H1 (cell line): ENCODE measurements around the gene PPP1R2. TPM values are rescaled to one million over a fixed set of nuclear protein-coding genes. Genes with fewer than 3 reads are reported as not detected.
A peak's percentile ranks its signal among the peaks of the same experiment; 100 is the strongest.

Source experiments
- CTCF ChIA-PET: fragments of 300-600 bp; sonication (Branson Sonifier 250); formaldehyde crosslinking; loops from one replicate; lab custom pipeline; 2021; ENCODE audit not compliant: partially characterized antibody; lab: Charles Lee
- POLR2A ChIA-PET: fragments of 300-600 bp; sonication (Branson Sonifier 250); formaldehyde crosslinking; loops from one replicate; lab custom pipeline; 2021; ENCODE audit warnings: inconsistent platforms; ENCODE audit not compliant: partially characterized antibody; lab: Charles Lee
- DNase-seq, 2 experiments: peaks; one replicate each; pipeline versions ENCODE4 v3.0.0 to v3.0.0-alpha.2; 2010 to 2022; ENCODE audit warnings: low spot score in 2 of 2, low read depth in 1 of 2, mixed read lengths in 1 of 2
- FAIRE-seq: peaks from 2 replicates; lab custom pipeline; 2011; peaks lifted over from hg19 to GRCh38; lab: Jason Lieb, UNC
- H2AFZ ChIP-seq: 2 replicates; pipeline ENCODE4 v1.8.1; 2012; ENCODE audit warnings: low read length, inconsistent platforms
- H2AK5ac ChIP-seq: 2 replicates; pipeline ENCODE4 v1.6.1; 2013; ENCODE audit warnings: low read depth, low read length
- H2BK120ac ChIP-seq: replicated peaks from 2 replicates; pipeline ENCODE3; 2013; ENCODE audit warnings: low read depth, low read length, inconsistent platforms
- H2BK12ac ChIP-seq: 2 replicates; pipeline ENCODE4 v1.6.1; 2013; ENCODE audit warnings: low read depth, low read length
- H2BK15ac ChIP-seq: 2 replicates; pipeline ENCODE4 v1.6.1; 2013; ENCODE audit warnings: low read length
- H2BK20ac ChIP-seq: 2 replicates; pipeline ENCODE4 v1.6.1; 2013; ENCODE audit warnings: low read length
- H2BK5ac ChIP-seq: 2 replicates; pipeline ENCODE4 v1.6.1; 2013; ENCODE audit warnings: low read depth, low read length
- H3K14ac ChIP-seq: 2 replicates; pipeline ENCODE4 v1.6.1; 2013; ENCODE audit warnings: inconsistent platforms; ENCODE audit not compliant: insufficient read length
- H3K18ac ChIP-seq: 2 replicates; pipeline ENCODE4 v1.6.1; 2013; ENCODE audit warnings: low read length; ENCODE audit errors: extremely low read depth
- H3K23ac ChIP-seq: 2 replicates; pipeline ENCODE4 v1.6.1; 2013; ENCODE audit warnings: inconsistent platforms; ENCODE audit not compliant: insufficient read length
- H3K23me2 ChIP-seq: 2 replicates; pipeline ENCODE4 v1.6.1; 2013; ENCODE audit warnings: low read depth, low read length
- H3K27ac ChIP-seq: 2 replicates; pipeline ENCODE4 v1.6.1; 2011; ENCODE audit warnings: low read depth, low read length, inconsistent platforms
- H3K27me3 ChIP-seq, 4 experiments: replicated peaks in 1 of 4; 1 replicate in 1 of 4; 2 replicates in 3 of 4; pipeline versions ENCODE4 v1.6.1 to v1.8.1; 2011 to 2013; ENCODE audit warnings: low read length in 3 of 4, mild to moderate bottlenecking in 3 of 4, inconsistent platforms in 2 of 4, mixed read lengths in 2 of 4, moderate library complexity in 1 of 4; ENCODE audit not compliant: control insufficient read depth in 3 of 4, insufficient read depth in 3 of 4; ENCODE audit errors: extremely low read depth in 1 of 4
- H3K36me3 ChIP-seq, 4 experiments: 2 replicates each; pipeline versions ENCODE4 v1.6.1 to v1.8.1; 2011 to 2013; ENCODE audit warnings: mild to moderate bottlenecking in 4 of 4, low read length in 3 of 4, moderate library complexity in 2 of 4, control low read depth in 1 of 4, inconsistent platforms in 1 of 4; ENCODE audit not compliant: insufficient read depth in 4 of 4, control insufficient read depth in 2 of 4
- H3K4ac ChIP-seq: replicated peaks from 2 replicates; pipeline ENCODE3; 2013; ENCODE audit warnings: low read length, low read depth, mixed read lengths, inconsistent platforms; ENCODE audit not compliant: insufficient read length
- H3K4me1 ChIP-seq, 4 experiments: replicated peaks in 1 of 4; 1 replicate in 1 of 4; 2 replicates in 3 of 4; pipeline versions ENCODE4 v1.6.1 to v1.8.1; 2011 to 2013; ENCODE audit warnings: low read length in 3 of 4, inconsistent platforms in 2 of 4, mixed read lengths in 1 of 4; ENCODE audit not compliant: insufficient read depth in 4 of 4, control insufficient read depth in 3 of 4
- H3K4me2 ChIP-seq, 2 experiments: 2 replicates each; pipeline versions ENCODE4 v1.6.1 to v1.8.1; 2011 to 2013; ENCODE audit warnings: low read depth in 2 of 2, low read length in 2 of 2, control low read depth in 1 of 2, inconsistent platforms in 1 of 2, mild to moderate bottlenecking in 1 of 2; ENCODE audit not compliant: insufficient read depth in 1 of 2
- H3K4me3 ChIP-seq, 4 experiments: fragments of 200-600, 300-600 bp in 1 of 4; sonication (generic), shearing (Covaris generic), sonication (Bioruptor Twin) in 1 of 4; 2 replicates each; pipeline versions ENCODE4 v1.5.1 to v1.8.1; 2011 to 2016; ENCODE audit warnings: low read length in 4 of 4, low read depth in 3 of 4, control low read depth in 2 of 4, inconsistent platforms in 2 of 4, mild to moderate bottlenecking in 2 of 4, mixed read lengths in 1 of 4, moderate library complexity in 1 of 4; ENCODE audit not compliant: insufficient read depth in 2 of 4; ENCODE audit errors: extremely low read depth in 1 of 4
- H3K56ac ChIP-seq: replicated peaks from 2 replicates; pipeline ENCODE3; 2013; ENCODE audit warnings: low read depth, mild to moderate bottlenecking, mixed read lengths, low read length, inconsistent platforms; ENCODE audit not compliant: insufficient read length
- H3K79me1 ChIP-seq: 2 replicates; pipeline ENCODE4 v1.6.1; 2013; ENCODE audit warnings: low read depth, low read length, control low read depth
- H3K79me2 ChIP-seq, 2 experiments: 2 replicates each; pipeline versions ENCODE4 v1.6.1 to v1.8.1; 2012 to 2013; ENCODE audit warnings: low read length in 2 of 2, mild to moderate bottlenecking in 2 of 2, inconsistent platforms in 1 of 2; ENCODE audit not compliant: insufficient read depth in 2 of 2, control insufficient read depth in 1 of 2
- H3K9ac ChIP-seq, 4 experiments: replicated peaks in 1 of 4; 1 replicate in 1 of 4; 2 replicates in 3 of 4; pipeline versions ENCODE4 v1.6.1 to v1.8.1; 2011 to 2013; ENCODE audit warnings: low read depth in 3 of 4, low read length in 3 of 4, control low read depth in 2 of 4, mild to moderate bottlenecking in 2 of 4, moderate library complexity in 2 of 4, inconsistent platforms in 1 of 4; ENCODE audit errors: extremely low read depth in 1 of 4
- H3K9me3 ChIP-seq, 2 experiments: 2 replicates each; pipeline versions ENCODE4 v1.6.1 to v1.8.1; 2012 to 2013; ENCODE audit warnings: mild to moderate bottlenecking in 2 of 2, moderate library complexity in 2 of 2, control low read depth in 1 of 2, inconsistent platforms in 1 of 2, low read depth in 1 of 2, low read length in 1 of 2, mixed read lengths in 1 of 2; ENCODE audit not compliant: insufficient read depth in 2 of 2
- H4K20me1 ChIP-seq, 2 experiments: replicated peaks in 1 of 2; 2 replicates each; pipeline versions ENCODE3 to v1.8.1; 2011 to 2013; ENCODE audit warnings: inconsistent platforms in 2 of 2, low read length in 2 of 2, mild to moderate bottlenecking in 1 of 2; ENCODE audit not compliant: insufficient read depth in 2 of 2, control insufficient read depth in 1 of 2
- H4K5ac ChIP-seq: 2 replicates; pipeline ENCODE4 v1.6.1; 2013; ENCODE audit warnings: low read length, low read depth, mixed read lengths, inconsistent platforms; ENCODE audit not compliant: insufficient read length
- H4K8ac ChIP-seq: 2 replicates; pipeline ENCODE4 v1.8.0; 2013; ENCODE audit warnings: mild to moderate bottlenecking, moderate library complexity, low read length, inconsistent platforms; ENCODE audit not compliant: insufficient read depth; ENCODE audit errors: extremely low read depth
- H4K91ac ChIP-seq: replicated peaks from 2 replicates; pipeline ENCODE3; 2013; ENCODE audit warnings: low read length, mixed read lengths, inconsistent platforms; ENCODE audit not compliant: insufficient read length
- ATF3 ChIP-seq: IDR thresholded peaks from 2 replicates; pipeline ENCODE4 v1.6.1; 2011; ENCODE audit warnings: low read depth, mild to moderate bottlenecking, low read length; ENCODE audit not compliant: insufficient read depth
- BRCA1 ChIP-seq: IDR thresholded peaks from 2 replicates; pipeline ENCODE4 v1.6.1; 2012; ENCODE audit warnings: low read depth, low read length, improper control_type of control experiment
- CBX8 ChIP-seq: fragments of 300-800, 300-1000 bp; sonication (generic); IDR thresholded peaks from 2 replicates; pipeline ENCODE4 v1.7.1; 2016; ENCODE audit warnings: low read depth, low read length, borderline replicate concordance
- CEBPB ChIP-seq: IDR thresholded peaks from 2 replicates; pipeline ENCODE4 v1.6.1; 2012; ENCODE audit warnings: low read depth, low read length
- MAFK ChIP-seq: IDR thresholded peaks from 2 replicates; pipeline ENCODE4 v1.6.1; 2012; ENCODE audit warnings: low read depth, mild to moderate bottlenecking, improper control_type of control experiment, low read length
- POU5F1 ChIP-seq: IDR thresholded peaks from 2 replicates; pipeline ENCODE4 v1.6.1; 2011; ENCODE audit warnings: low read depth, mild to moderate bottlenecking, low read length, moderate library complexity
- RNF2 ChIP-seq: fragments of 200-900, 300-1000 bp; sonication (generic); IDR thresholded peaks from 2 replicates; pipeline ENCODE4 v1.7.1; 2016; ENCODE audit warnings: borderline replicate concordance, low read depth, mild to moderate bottlenecking, antibody characterized with exemption, low read length; ENCODE audit not compliant: poor library complexity, severe bottlenecking; ENCODE audit errors: missing control alignments
- SIN3A ChIP-seq, 2 experiments: IDR thresholded peaks in 1 of 2; conservative IDR thresholded peaks in 1 of 2; 2 replicates each; pipeline ENCODE4 v1.6.1; 2011 to 2012; ENCODE audit warnings: low read length in 2 of 2, improper control_type of control experiment in 1 of 2, low read depth in 1 of 2, mild to moderate bottlenecking in 1 of 2
- SIX5 ChIP-seq: IDR thresholded peaks from 2 replicates; pipeline ENCODE4 v1.6.1; 2011; ENCODE audit warnings: mild to moderate bottlenecking, low read depth, low read length
- TBP ChIP-seq: IDR thresholded peaks from 2 replicates; pipeline ENCODE4 v1.6.1; 2011; ENCODE audit warnings: low read depth, low read length, improper control_type of control experiment
- WGBS, 2 experiments: shearing (Covaris generic) in 1 of 2; methylation state at CpG; one replicate each; pipeline versions ENCODE4 v1.1.6 to v1.1.7; 2013 to 2015; ENCODE audit warnings: low lambda C conversion rate in 2 of 2, mixed read lengths in 2 of 2, inconsistent platforms in 1 of 2, low coverage in 1 of 2, missing lambda C conversion rate in 1 of 2; ENCODE audit not compliant: insufficient replicate concordance in 2 of 2, insufficient coverage in 1 of 2, insufficient read length in 1 of 2; ENCODE audit errors: extremely low coverage in 1 of 2, missing lambda C conversion rate in 1 of 2; 5-methylcytosine and 5-hydroxymethylcytosine counted together
- polyA plus RNA-seq, 7 experiments: library from polyadenylated mRNA; depleted of rRNA in 3 of 7; stranded (reverse) in 5 of 7; unstranded in 2 of 7; fragments of >200 nt in 5 of 7; fragments of 200-250 nt in 2 of 7; gene quantifications; 1 replicate in 5 of 7; 2 replicates in 1 of 7; 4 replicates in 1 of 7; pipeline versions ENCODE4 v1.2.1 to v1.2.3, GENCODE V29; 2011 to 2013; ENCODE audit warnings: missing spikeins in 2 of 7, mixed read lengths in 2 of 7
- total RNA-seq: library from RNA; stranded (reverse); fragmentation: NEBNext Ultra II Directional; extraction: Animal tissue kit (Norgen Biotek cat#: 25700); gene quantifications from 2 replicates; pipeline ENCODE4 v1.2.1, GENCODE V29; 2021

PPP1R2 gene
- total and polyA plus RNA-seq, 2 of the 8 experiments (the other 6 are each of a cell fraction or from before 2014, with no cell fraction given): 14.0 to 26.5 TPM

- H2BK20ac ChIP-seq: no peak overlapping the region
- peaks cover 2 to 14% (median 4%) of the 10 kb centered on the region in 4 experiments; a peak in 5 of 7 replicates for H3K4me1 ChIP-seq
- DNase-seq (no peak), FAIRE-seq (no peak)
- H3K4me3 ChIP-seq: peak overlapping the region in 1 of 4 experiments; percentile 87; a peak in 4 of 8 replicates
- no peak overlapping the region for H3K27ac ChIP-seq
- H3K18ac ChIP-seq: no peak overlapping the region
- H3K9ac ChIP-seq: no peak overlapping the region
- no peak overlapping the region for H3K56ac ChIP-seq
- peak overlapping the region; percentile 54 to 89; a peak in 3 of 4 replicates for H3K4me2 ChIP-seq
- H4K5ac ChIP-seq: no peak overlapping the region
- peaks cover 3% of the 10 kb centered on the region for H3K23me2 ChIP-seq
- no peak overlapping the region for H3K14ac ChIP-seq
- no peak overlapping the region for H2BK5ac ChIP-seq
- 86% methylated on average over 4 of the region's 4 CpGs; no CpG with 5 or more reads in 1 of the 2 experiments for WGBS, 2 experiments
- H2BK15ac ChIP-seq: no peak overlapping the region
- peaks cover 2% of the 10 kb centered on the region; the same call in 1 of the 2 replicates for H3K79me1 ChIP-seq
- ChIA-PET CTCF (interaction anchor here (0.8 to 3.6 kb wide), 3 partner anchors 10 to 273 kb away, joined by 3 to 14 read pairs (median 5); partner anchors contain the start of gene XXYLT1), POLR2A (interaction anchor here (1.0 to 2.0 kb wide), 4 partner anchors 9 to 283 kb away, joined by 3 to 6 read pairs (median 4); no protein-coding TSS in a partner anchor)
- 0 out of 2 replicates have a peak overlapping the region, but pooled peaks have one; percentile 60 for H2AFZ ChIP-seq
- H3K79me2 ChIP-seq: peaks cover 0 to 28% of the 10 kb centered on the region in 2 experiments; a peak in 2 of 4 replicates
- no peaks in the 10 kb centered on the region for H3K9me3 ChIP-seq
- H4K8ac ChIP-seq: no peak overlapping the region
- H3K36me3 ChIP-seq: no peaks in the 10 kb centered on the region
- no peaks in the 10 kb centered on the region for H4K20me1 ChIP-seq
- no peak overlapping the region for H2AK5ac ChIP-seq
- TF ChIP-seq POU5F1: no peak
- no peak for TF ChIP-seq CBX8
- no peak for TF ChIP-seq ATF3
- TF ChIP-seq MAFK: no peak
- no peak for TF ChIP-seq SIN3A (conservative IDR thresholded peaks at IDR 0.05 in 1 of 2, IDR thresholded peaks at IDR 0.05 in 1 of 2; ENCODE audit: low read depth in 1 of 2, low read length in 2 of 2)
- no peak for TF ChIP-seq BRCA1
- TF ChIP-seq RNF2: no peak
- no peak for TF ChIP-seq SIX5
- TF ChIP-seq TBP: no peak
- no peak for TF ChIP-seq CEBPB
- no peak overlapping the region for H3K23ac ChIP-seq
- no peak overlapping the region for H4K91ac ChIP-seq
- H3K27me3 ChIP-seq: peaks cover 1 to 16% (median 13%) of the 10 kb centered on the region in 4 experiments; a peak in 6 of 7 replicates
- H2BK12ac ChIP-seq: 0 out of 2 replicates have a peak overlapping the region, but pooled peaks have one; percentile 56
- no peak overlapping the region for H2BK120ac ChIP-seq
- no peak overlapping the region for H3K4ac ChIP-seq
Observed at GRCh38 chr3:195544230-195544536, 1.1 kb upstream of the PPP1R2 start.
